OCI-LY1 (cell line): Measurements from ENCODE around the gene ARHGAP8.

ENCODE experiments used
- H2AFZ ChIP-seq: fragments of 200-600 bp; sonication (generic), shearing (Covaris generic); 2 replicates; pipeline ENCODE4 v1.6.0; 2014; ENCODE audit warnings: antibody characterized with exemption, mild to moderate bottlenecking, low read length
- H3F3A ChIP-seq: fragments of 200-600 bp; sonication (generic), shearing (Covaris generic); 2 replicates; pipeline ENCODE4 v1.6.0; 2014; ENCODE audit warnings: mild to moderate bottlenecking, antibody characterized with exemption, low read length, moderate library complexity; ENCODE audit not compliant: insufficient read depth
- H3K27ac ChIP-seq: fragments of 200-600 bp; sonication (generic); 2 replicates; pipeline ENCODE4 v1.5.1; 2014; ENCODE audit warnings: low read length, mixed run types, mild to moderate bottlenecking, low read depth; ENCODE audit not compliant: poor library complexity, severe bottlenecking
- H3K27me3 ChIP-seq: fragments of 200-600 bp; sonication (generic); 2 replicates; pipeline ENCODE4 v1.6.0; 2014; ENCODE audit warnings: antibody characterized with exemption, mild to moderate bottlenecking, low read length, moderate library complexity; ENCODE audit not compliant: insufficient read depth
- H3K36me3 ChIP-seq: fragments of 200-600 bp; sonication (generic); 2 replicates; pipeline ENCODE4 v1.6.1; 2014; ENCODE audit warnings: mild to moderate bottlenecking, antibody characterized with exemption, low read length, moderate library complexity, mixed read lengths; ENCODE audit not compliant: insufficient read depth
- H3K4me1 ChIP-seq: fragments of 200-600 bp; sonication (generic); 2 replicates; pipeline ENCODE4 v1.5.1; 2014; ENCODE audit warnings: mild to moderate bottlenecking, low read length, moderate library complexity; ENCODE audit not compliant: insufficient read depth, severe bottlenecking
- H3K4me2 ChIP-seq: fragments of 200-600 bp; sonication (generic), shearing (Covaris generic); 2 replicates; pipeline ENCODE4 v1.6.1; 2014; ENCODE audit warnings: low read length
- H3K4me3 ChIP-seq: fragments of 200-600 bp; sonication (generic); 2 replicates; pipeline ENCODE4 v1.5.1; 2014; ENCODE audit warnings: low read length, low read depth, mild to moderate bottlenecking, mixed read lengths; ENCODE audit not compliant: poor library complexity, severe bottlenecking
- H3K79me2 ChIP-seq: fragments of 200-600 bp; shearing (Covaris generic); 2 replicates; pipeline ENCODE4 v1.6.1; 2016; ENCODE audit warnings: mixed run types, low read length, mixed read lengths; ENCODE audit not compliant: insufficient read depth
- H3K9ac ChIP-seq: fragments of 200-600 bp; sonication (generic), shearing (Covaris generic); 2 replicates; pipeline ENCODE4 v1.6.1; 2014; ENCODE audit warnings: mild to moderate bottlenecking, low read length, mixed read lengths
- H3K9me2 ChIP-seq: fragments of 200-600 bp; sonication (generic), shearing (Covaris generic); 2 replicates; pipeline ENCODE4 v1.6.1; 2014; ENCODE audit warnings: low read depth, mild to moderate bottlenecking, low read length, mixed read lengths
- H3K9me3 ChIP-seq: fragments of 200-600 bp; shearing (Covaris generic); 2 replicates; pipeline ENCODE4 v1.6.1; 2014; ENCODE audit warnings: low read length, mixed read lengths
- H4K20me1 ChIP-seq: fragments of 200-600 bp; sonication (generic), shearing (Covaris generic); 2 replicates; pipeline ENCODE4 v1.6.0; 2016; ENCODE audit warnings: mild to moderate bottlenecking, low read length; ENCODE audit not compliant: insufficient read depth
- CTCF ChIP-seq: fragments of 200-600 bp; sonication (generic), shearing (Covaris generic); IDR thresholded peaks from 2 replicates; pipeline ENCODE4 v1.5.1; 2017; ENCODE audit warnings: mild to moderate bottlenecking, antibody characterized with exemption, low read length, moderate library complexity, mixed read lengths
- EZH2 ChIP-seq: fragments of 200-600 bp; sonication (generic), shearing (Covaris generic); IDR thresholded peaks from 2 replicates; pipeline ENCODE4 v1.8.0; 2017; ENCODE audit warnings: borderline replicate concordance, mixed run types, mild to moderate bottlenecking, antibody characterized with exemption, low read length, moderate library complexity, mixed read lengths

The ARHGAP8 gene

GRCh38 chr22:44711241-44711560 lies 41.2 kb upstream of the ARHGAP8 start:
- no peaks in the 10 kb centered on the region for H3K27me3 ChIP-seq
- H3K9ac ChIP-seq, result no peak overlapping the region
- no peaks in the 10 kb centered on the region for H3K4me1 ChIP-seq
- TF ChIP-seq EZH2, result no peak
- no peak for TF ChIP-seq CTCF
- H3K27ac ChIP-seq, result no peak overlapping the region
- H3K9me3 ChIP-seq, result no peaks in the 10 kb centered on the region
- no peaks in the 10 kb centered on the region for H3F3A ChIP-seq
- no peak overlapping the region for H2AFZ ChIP-seq
- H3K4me3 ChIP-seq, result no peak overlapping the region
- H3K4me2 ChIP-seq, result no peak overlapping the region
- no peaks in the 10 kb centered on the region for H3K79me2 ChIP-seq
- H3K9me2 ChIP-seq, result no peaks in the 10 kb centered on the region
- H4K20me1 ChIP-seq, result no peaks in the 10 kb centered on the region
- H3K36me3 ChIP-seq, result no peaks in the 10 kb centered on the region

GRCh38 chr22:44711690-44712555 lies 40.5 kb upstream of the ARHGAP8 start:
- no peaks in the 10 kb centered on the region for H3K27me3 ChIP-seq
- no peak overlapping the region for H3K4me2 ChIP-seq
- no peaks in the 10 kb centered on the region for H3K79me2 ChIP-seq
- TF ChIP-seq CTCF (no peak), EZH2 (no peak)
- H3K9me2 ChIP-seq, result no peaks in the 10 kb centered on the region
- H3K4me3 ChIP-seq, result no peak overlapping the region
- no peaks in the 10 kb centered on the region for H3K9me3 ChIP-seq
- H3F3A ChIP-seq, result no peaks in the 10 kb centered on the region
- no peaks in the 10 kb centered on the region for H3K4me1 ChIP-seq
- no peaks in the 10 kb centered on the region for H3K36me3 ChIP-seq
- H3K9ac ChIP-seq, result no peak overlapping the region
- no peaks in the 10 kb centered on the region for H4K20me1 ChIP-seq
- no peak overlapping the region for H2AFZ ChIP-seq
- H3K27ac ChIP-seq, result no peak overlapping the region

- Histone ChIP-seq H3K4me3 (no peak overlapping the region), H3K9ac (no peak overlapping the region), H3K9me3 (no peaks in the 10 kb centered on the region), H3K27me3 (no peaks in the 10 kb centered on the region; the same call in 1 of the 2 replicates), H3K36me3 (no peaks in the 10 kb centered on the region), H3K27ac (no peak overlapping the region), H4K20me1 (no peaks in the 10 kb centered on the region), H3K9me2 (no peaks in the 10 kb centered on the region), H3K79me2 (no peaks in the 10 kb centered on the region), H3F3A (no peaks in the 10 kb centered on the region), H3K4me1 (no peaks in the 10 kb centered on the region), H2AFZ (no peak overlapping the region), H3K4me2 (no peak overlapping the region)
- TF ChIP-seq EZH2, result no peak
- TF ChIP-seq CTCF, result no peak
Measured at GRCh38 chr22:44712962-44713361, 39.4 kb upstream of the ARHGAP8 start.
